Small intestine (tissue), 7 donors: ENCODE data around the gene SCN3B. TPM values are rescaled to one million over a fixed set of nuclear protein-coding genes. Genes with fewer than 3 reads are reported as not detected.
A peak's percentile ranks its signal among the peaks of the same experiment; 100 is the strongest.

Experiments
- DNase-seq, 2 donors: peaks; one replicate each; pipeline versions ENCODE4 v3.0.0 to v3.0.0-alpha.2; 2013
- FAIRE-seq: peaks from 2 replicates; lab custom pipeline; 2012; peaks lifted over from hg19 to GRCh38; lab: Jason Lieb, UNC
- H3K27ac ChIP-seq, 3 donors: one replicate each; pipeline ENCODE4 v1.5.1; 2013; ENCODE audit warnings: low read length in 2 of 3, mild to moderate bottlenecking in 2 of 3, control low read depth in 1 of 3, inconsistent platforms in 1 of 3, low read depth in 1 of 3, moderate library complexity in 1 of 3
- H3K27me3 ChIP-seq, 3 donors: one replicate each; pipeline ENCODE4 v1.6.1; 2013; ENCODE audit warnings: low read length in 3 of 3, inconsistent platforms in 1 of 3; ENCODE audit not compliant: control insufficient read depth in 3 of 3, insufficient read depth in 3 of 3
- H3K36me3 ChIP-seq, 3 donors: one replicate each; pipeline ENCODE4 v1.6.1; 2013; ENCODE audit warnings: low read length in 3 of 3, inconsistent platforms in 1 of 3, low read depth in 1 of 3, mild to moderate bottlenecking in 1 of 3, moderate library complexity in 1 of 3; ENCODE audit not compliant: control insufficient read depth in 3 of 3, insufficient read depth in 2 of 3
- H3K4me1 ChIP-seq, 3 donors: one replicate each; pipeline ENCODE4 v1.6.1; 2013; ENCODE audit warnings: low read length in 2 of 3, inconsistent platforms in 1 of 3, low read depth in 1 of 3, mild to moderate bottlenecking in 1 of 3, moderate library complexity in 1 of 3; ENCODE audit not compliant: control insufficient read depth in 3 of 3, insufficient read depth in 2 of 3
- H3K4me3 ChIP-seq, 3 donors: one replicate each; pipeline ENCODE4 v1.5.1; 2013; ENCODE audit warnings: low read length in 3 of 3, control low read depth in 1 of 3, inconsistent platforms in 1 of 3, low read depth in 1 of 3, mild to moderate bottlenecking in 1 of 3, moderate library complexity in 1 of 3
- H3K9me3 ChIP-seq, 2 donors: one replicate each; pipeline ENCODE4 v1.6.1; 2013; ENCODE audit warnings: low read depth in 1 of 2, low read length in 1 of 2; ENCODE audit not compliant: control insufficient read depth in 2 of 2, insufficient read depth in 1 of 2
- WGBS, 3 donors: extraction: QIAGEN DNeasy Blood & Tissue Kit; methylation state at CpG; one replicate each; pipeline ENCODE4 v1.1.7; 2013; 5-methylcytosine and 5-hydroxymethylcytosine counted together
- polyA plus RNA-seq, 4 donors: library from polyadenylated mRNA; stranded (reverse) in 3 of 4; unstranded in 1 of 4; fragments of 200-250 nt in 3 of 4; fragments of 120-200 nt in 1 of 4; gene quantifications; one replicate each; pipeline versions ENCODE4 v1.2.1 to v1.2.3, GENCODE V29; 2013
- donor health status: healthy with polysubstance abuse.
- donor health status: control.
- donor health status: control.
- donor health status: Bipolar disorder and iron deficiency.
- donor health status: healthy.

Gene SCN3B
- polyA plus RNA-seq, 4 donors = under 0.01 to 2.6 (median 0.93) TPM

DNA sequence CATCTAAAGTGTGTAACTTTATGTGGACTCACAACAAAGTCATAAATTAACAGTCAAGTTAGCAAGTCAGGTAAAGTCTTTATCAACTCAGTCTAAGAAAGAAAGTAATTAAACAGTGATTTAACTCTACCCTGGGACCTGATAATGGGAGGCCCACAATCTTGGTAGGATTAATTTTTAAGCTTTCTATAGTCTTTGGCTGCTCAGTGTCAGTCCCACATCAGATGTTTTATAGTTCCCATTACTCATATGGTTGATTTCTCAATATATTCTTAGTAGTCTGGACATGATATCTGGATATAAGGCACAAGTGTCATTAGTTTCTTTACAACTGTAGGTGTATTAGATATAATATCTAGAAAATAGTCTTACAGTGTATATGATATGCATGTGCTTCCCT lies 38.5 kb upstream of the SCN3B start:
- DNase-seq = peak; percentile 60 to 62
- no peak for FAIRE-seq
- Histone ChIP-seq H3K4me3 (no peak overlapping the region), H3K36me3 (no peaks in the 10 kb centered on the region), H3K27me3 (no peaks in the 10 kb centered on the region), H3K27ac (no peak overlapping the region), H3K4me1 (peaks cover 0 to 21% (median 2%) of the 10 kb centered on the region in 3 donors), H3K9me3 (peaks cover 0 to 2% of the 10 kb centered on the region in 2 donors)

DNA sequence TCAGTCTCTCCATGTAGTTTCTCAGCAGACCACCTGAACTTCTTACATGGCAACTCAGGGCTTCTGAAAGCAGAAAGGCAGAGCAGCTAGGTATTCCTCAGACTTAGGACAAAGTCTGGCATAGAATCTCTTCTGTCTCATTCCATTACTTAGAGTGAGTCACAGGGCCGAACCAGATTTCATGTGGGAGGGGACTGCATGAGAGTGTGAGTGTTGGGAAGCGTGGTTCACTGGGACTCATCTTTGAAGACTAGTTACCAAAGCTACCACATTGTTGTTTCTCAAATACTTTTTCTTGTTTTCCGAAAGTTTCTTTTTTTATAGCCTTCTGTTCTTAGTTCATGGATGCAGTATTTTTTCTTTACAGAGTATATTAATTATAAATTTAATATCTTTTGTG lies 36.1 kb upstream of the SCN3B start:
- Histone ChIP-seq H3K4me1 (peaks cover 0 to 14% (median 2%) of the 10 kb centered on the region in 3 donors), H3K27me3 (no peaks in the 10 kb centered on the region), H3K36me3 (no peaks in the 10 kb centered on the region), H3K9me3 (peaks cover 0 to 2% of the 10 kb centered on the region in 2 donors), H3K27ac (peak overlapping the region in 1 of 3 donors; percentile 20), H3K4me3 (no peak overlapping the region)
- 51 to 67% (median 60%) methylated on average over 3 of the region's 3 CpGs for WGBS, 3 donors
- FAIRE-seq (no peak), DNase-seq (peak; percentile 53 to 57)

DNA sequence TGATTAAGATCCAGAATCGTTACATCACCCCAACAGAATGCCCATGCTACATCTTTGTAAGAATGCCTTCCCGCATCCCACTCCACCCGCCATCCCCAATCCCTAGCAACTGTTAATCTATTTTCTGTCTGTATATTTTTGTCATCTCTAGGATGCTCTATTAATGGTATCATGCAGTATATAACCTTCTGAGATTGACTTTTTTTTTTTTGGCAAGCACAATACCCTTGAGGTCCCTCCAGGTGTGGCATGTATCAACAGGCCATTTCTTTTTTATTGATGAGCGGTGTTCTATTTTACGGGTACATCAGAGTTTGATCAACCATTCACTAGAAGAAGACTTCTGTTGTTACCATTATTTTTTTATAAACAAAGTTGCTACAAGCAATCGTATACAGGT lies 30.2 kb upstream of the SCN3B start:
- 90 to 94% (median 93%) methylated on average over 6 of the region's 6 CpGs for WGBS, 3 donors
- DNase-seq (no peak), FAIRE-seq (no peak)
- no peaks in the 10 kb centered on the region for H3K36me3 ChIP-seq
- H3K4me1 ChIP-seq = no peaks in the 10 kb centered on the region
- no peaks in the 10 kb centered on the region for H3K27me3 ChIP-seq
- no peaks in the 10 kb centered on the region for H3K9me3 ChIP-seq
- H3K27ac ChIP-seq = no peak overlapping the region
- H3K4me3 ChIP-seq = no peak overlapping the region

DNA sequence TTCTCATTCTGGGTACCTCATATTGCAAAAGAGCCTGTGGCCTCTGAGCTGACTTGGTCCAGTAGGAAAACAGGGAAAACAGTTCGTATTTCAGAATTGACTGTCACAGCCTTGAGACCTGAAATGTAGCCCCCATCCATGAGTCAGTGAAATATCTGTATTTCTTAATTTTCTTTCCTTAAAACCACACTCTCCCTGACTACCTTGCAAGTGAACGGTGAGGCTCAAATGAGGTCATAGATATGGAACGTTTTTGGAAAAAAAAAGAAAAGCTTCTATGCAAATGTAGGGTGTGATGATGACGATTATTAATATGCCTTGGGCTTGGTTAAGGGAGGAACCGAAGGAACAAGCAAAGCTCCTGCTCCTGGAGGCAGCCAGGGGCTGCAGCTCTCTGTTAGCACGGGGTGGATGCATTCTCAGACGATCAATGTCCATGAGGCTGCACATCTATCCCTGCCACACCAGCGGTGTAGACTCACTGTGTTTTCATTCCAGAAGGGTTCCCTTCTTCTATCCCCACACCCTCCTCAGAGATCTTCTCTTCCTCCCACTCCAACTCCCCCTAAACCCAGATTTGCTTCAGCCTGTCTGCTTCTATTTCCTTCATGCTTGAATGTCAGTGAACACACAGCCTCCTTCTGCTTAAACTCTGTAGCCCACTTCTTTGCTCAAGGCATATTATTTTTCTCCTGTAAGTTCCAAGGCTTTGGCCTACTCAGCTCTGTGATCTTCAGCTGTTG lies 29.2 kb upstream of the SCN3B start:
- no peak for FAIRE-seq
- WGBS, 3 donors = 38 to 58% (median 57%) methylated on average over 8 of the region's 8 CpGs

DNA sequence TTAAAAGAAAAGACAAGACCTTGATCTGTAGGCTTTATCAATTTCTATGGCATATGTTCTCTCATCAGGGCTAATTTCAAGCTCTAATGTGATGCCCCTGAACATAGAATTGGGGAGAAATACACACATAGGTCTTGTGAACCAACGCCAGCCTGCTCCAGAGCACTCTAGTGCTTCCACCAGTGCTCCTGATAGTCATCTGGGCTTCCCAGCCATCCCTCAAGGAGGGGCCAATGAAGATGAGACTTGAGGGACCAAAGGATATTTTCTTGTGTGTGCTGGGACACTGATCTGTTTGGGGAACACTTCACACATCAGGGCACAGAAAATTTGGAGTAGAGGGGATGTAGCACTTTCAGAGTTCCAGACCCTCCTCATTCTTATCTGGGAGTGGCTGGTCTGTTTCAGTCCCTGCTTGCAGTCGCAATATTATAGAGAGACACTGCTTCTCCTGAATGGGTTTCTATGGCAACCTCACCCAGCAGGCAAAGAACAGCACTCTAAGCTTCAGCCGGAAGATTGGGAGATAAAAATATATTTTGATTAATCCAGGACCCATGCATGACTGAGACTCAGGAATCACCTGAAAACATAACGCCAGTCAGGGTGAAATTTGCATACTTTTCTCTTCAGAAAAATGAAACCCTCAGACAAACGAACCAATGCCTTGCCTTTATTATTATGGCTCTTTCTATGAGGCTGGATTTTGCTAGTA lies 28.4 kb upstream of the SCN3B start:
- Histone ChIP-seq H3K27ac (no peak overlapping the region), H3K4me1 (no peaks in the 10 kb centered on the region), H3K27me3 (no peaks in the 10 kb centered on the region), H3K9me3 (no peaks in the 10 kb centered on the region), H3K4me3 (no peak overlapping the region), H3K36me3 (no peaks in the 10 kb centered on the region)
- 56 to 57% (median 57%) methylated on average over 5 of the region's 5 CpGs for WGBS, 3 donors
- DNase-seq (no peak), FAIRE-seq (no peak)

More for the DNA sequence above, 29.2 kb upstream of the SCN3B start:
- H3K27me3 ChIP-seq = no peaks in the 10 kb centered on the region
- H3K27ac ChIP-seq = no peak overlapping the region
- H3K9me3 ChIP-seq = no peaks in the 10 kb centered on the region
- DNase-seq = no peak
- H3K36me3 ChIP-seq = no peaks in the 10 kb centered on the region
- H3K4me3 ChIP-seq = no peak overlapping the region
- H3K4me1 ChIP-seq = no peaks in the 10 kb centered on the region

DNA sequence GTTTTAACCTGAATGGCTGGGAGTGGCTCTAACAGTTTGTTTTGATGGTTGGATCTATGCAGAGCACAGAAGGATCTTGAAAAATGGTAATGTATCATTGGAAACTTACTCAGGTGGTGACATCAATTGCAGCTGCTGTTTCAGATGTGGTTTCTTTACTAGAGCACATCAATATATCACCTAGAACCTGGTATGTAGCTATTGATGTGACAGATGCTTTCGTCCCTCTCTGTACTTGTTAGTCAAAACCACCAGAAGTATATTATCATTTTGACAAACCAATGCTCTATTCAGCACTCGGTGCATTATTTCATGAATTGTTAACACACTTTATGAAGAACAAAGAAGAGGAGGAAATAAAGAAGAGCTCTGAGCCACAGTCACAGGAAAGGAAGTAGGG lies 26.6 kb upstream of the SCN3B start:
- Histone ChIP-seq H3K36me3 (no peaks in the 10 kb centered on the region), H3K27ac (no peak overlapping the region), H3K4me1 (no peaks in the 10 kb centered on the region), H3K27me3 (no peaks in the 10 kb centered on the region), H3K9me3 (no peaks in the 10 kb centered on the region), H3K4me3 (no peak overlapping the region)
- no peak for FAIRE-seq
- 59 to 83% (median 70%) methylated on average over 2 of the region's 2 CpGs for WGBS, 3 donors
- DNase-seq = no peak

DNA sequence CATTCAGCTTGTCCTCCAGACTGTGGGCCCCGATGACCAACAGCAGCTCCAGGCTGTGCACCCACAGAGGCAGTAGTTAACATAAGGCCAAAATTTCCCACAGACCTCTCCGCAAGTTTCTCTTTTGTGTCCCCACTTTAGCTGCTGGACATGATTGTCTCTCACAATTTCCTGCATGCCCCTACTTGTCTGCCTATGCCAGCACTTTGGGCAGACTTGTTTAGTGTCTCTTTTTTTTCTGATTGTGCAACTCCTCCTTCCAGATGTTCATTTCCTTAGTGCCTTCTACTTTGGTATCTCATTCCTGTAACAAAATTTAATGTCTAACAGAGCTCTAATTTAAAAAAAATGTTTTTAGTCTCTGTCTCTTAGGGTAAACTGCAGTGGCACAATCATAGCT lies 23.8 kb upstream of the SCN3B start:
- H3K4me1 ChIP-seq = no peaks in the 10 kb centered on the region
- 93 to 97% (median 93%) methylated on average over 2 of the region's 2 CpGs for WGBS, 3 donors
- no peak for FAIRE-seq

DNA sequence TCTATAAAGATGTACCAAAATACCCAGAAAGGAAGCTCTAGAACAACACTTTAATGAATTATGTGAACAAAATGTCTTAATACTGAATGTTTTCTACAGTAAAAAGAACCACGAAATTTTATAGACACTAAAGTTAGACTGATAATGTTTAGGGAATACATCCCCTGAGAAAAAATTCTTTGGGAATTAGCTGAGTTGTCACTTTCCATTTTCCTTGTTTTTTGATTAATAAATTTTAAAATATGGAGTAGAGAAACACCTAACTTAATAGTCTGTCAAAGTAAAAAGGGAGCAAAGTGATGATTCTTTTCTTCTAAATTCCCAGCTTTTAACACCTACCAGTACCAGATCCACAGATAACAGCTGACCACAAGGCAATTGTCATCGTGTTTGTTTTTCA lies 23.1 kb upstream of the SCN3B start:
- Histone ChIP-seq H3K4me1 (no peaks in the 10 kb centered on the region), H3K4me3 (no peak overlapping the region), H3K27me3 (peaks cover 0 to 4% (median 0%) of the 10 kb centered on the region in 3 donors), H3K9me3 (no peaks in the 10 kb centered on the region), H3K27ac (no peak overlapping the region), H3K36me3 (no peaks in the 10 kb centered on the region)
- WGBS, 3 donors = 52 to 72% (median 63%) methylated on average over 2 of the region's 2 CpGs
- no peak for DNase-seq
- no peak for FAIRE-seq

More for the DNA sequence above, 23.8 kb upstream of the SCN3B start:
- no peak overlapping the region for H3K27ac ChIP-seq
- no peaks in the 10 kb centered on the region for H3K9me3 ChIP-seq
- peaks cover 0 to 4% (median 0%) of the 10 kb centered on the region in 3 donors for H3K27me3 ChIP-seq
- no peak overlapping the region for H3K4me3 ChIP-seq
- H3K36me3 ChIP-seq = no peaks in the 10 kb centered on the region
- DNase-seq = no peak
